Testis (tissue), 2 donors: ENCODE data around the gene TSPAN13.

Experiments used
- CTCF ChIP-seq, 3 experiments: fragments of 450-650 bp in 2 of 3; fragments of 200-600 bp in 1 of 3; sonication (generic) in 1 of 3; IDR thresholded peaks; one replicate each; pipeline ENCODE4 v1.5.1; 2016 to 2019; ENCODE audit warnings: antibody characterized with exemption in 3 of 3, mild to moderate bottlenecking in 2 of 3, moderate library complexity in 1 of 3
- POLR2A ChIP-seq: fragments of 450-650 bp; IDR thresholded peaks from one replicate; pipeline ENCODE4 v1.6.1; 2017; ENCODE audit warnings: antibody characterized with exemption, mild to moderate bottlenecking, moderate library complexity

- TF ChIP-seq POLR2A (no peak), CTCF (IDR thresholded peaks at IDR 0.05) (no peak)
Measured at GRCh38 chr7:16818732-16819131, 65.2 kb downstream of the TSPAN13 start.
